ENCODE data around the gene SDF4.

Gene SDF4

DNA sequence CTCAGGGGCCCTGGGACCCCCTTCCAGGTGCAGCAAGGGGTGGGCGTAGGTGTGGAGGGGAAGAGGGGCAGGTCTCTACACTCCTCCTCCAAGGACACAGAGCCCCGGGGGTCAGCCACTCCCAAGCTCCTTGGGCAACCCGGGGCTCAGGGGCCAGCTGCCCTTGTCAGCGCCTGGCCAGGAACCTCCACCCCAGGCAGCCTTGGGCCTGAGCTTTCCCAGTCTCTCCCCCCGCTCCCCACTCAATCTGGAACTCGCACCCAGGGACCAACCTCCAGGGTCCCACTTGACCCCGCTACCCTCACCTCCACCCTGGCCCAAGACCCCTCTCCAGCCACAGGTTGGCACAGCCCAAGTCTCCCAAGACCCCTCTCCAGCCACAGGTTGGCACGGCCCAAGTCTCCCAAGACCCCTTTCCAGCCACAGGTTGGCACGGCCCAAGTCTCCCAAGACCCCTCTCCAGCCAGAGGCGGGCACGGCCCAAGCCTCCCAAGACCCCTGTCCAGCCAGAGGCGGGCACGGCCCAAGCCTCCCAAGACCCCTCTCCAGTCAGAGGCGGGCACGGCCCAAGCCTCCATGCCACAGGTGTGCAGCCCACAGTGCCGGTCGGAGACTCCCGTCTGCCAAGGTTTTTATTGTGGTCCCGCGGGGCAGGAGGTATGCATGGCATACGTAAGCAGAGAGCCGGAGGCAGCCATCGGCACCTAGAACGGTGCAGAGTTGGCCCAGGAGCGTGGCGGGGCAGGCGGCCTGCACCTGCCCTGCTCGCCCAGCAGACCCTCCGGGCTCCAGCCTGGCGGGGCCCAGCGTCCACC, 20.9 kb downstream of the SDF4 start:
- no peak for DNase-seq

DNA sequence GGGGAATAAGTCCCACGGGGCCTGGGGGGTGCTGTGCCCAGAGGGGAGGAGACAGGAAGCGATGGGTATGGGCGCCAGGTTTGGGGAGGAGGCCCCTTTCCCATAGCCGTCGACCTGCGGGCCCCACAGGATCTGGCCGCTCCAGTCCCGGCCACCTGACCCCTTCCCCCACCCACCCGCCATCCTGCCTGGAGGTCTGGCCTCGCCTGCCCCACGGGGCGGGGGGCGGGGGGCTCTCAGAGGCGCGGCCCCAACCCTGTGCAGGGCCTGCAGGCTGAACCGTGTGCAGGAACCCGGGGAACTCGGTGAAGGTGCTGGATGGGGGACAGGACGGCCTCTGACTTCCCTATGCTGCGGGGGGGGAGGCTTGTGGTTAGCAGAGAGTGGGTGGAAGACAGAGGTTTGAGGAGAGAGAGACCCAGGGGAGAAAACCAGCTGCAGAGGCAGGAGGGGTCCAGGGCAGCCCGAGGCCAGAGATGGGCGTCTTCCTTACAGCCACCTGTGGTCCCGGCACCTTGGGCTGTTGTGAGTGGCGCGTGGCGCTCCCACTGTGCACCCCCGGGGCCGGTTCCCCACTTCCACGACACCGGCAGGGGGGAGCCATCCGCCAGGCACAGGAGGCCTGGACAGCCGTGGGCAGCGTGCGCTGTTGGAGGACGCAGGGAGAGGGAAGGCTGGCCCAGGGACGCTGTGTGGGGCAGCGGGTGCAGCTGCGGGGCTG, 22.9 kb downstream of the SDF4 start:
- DNase-seq: no peak

DNA sequence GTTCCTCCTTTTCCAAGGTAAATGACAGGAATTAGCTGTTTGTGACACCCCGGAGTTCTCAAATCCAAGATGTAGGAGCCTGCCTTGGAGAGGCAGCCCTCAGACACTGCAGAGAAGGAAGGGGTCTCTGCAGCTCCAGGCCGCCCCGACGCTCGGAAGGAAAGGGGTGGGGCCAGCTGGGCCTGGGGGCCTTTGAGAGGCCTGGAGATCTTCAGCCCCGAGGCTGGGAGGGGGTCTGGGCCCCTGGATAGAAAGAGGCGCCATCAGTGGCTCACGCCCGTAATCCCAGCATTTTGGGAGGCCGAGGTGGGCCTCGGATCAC, 24.3 kb downstream of the SDF4 start:
- no peak for DNase-seq

DNA sequence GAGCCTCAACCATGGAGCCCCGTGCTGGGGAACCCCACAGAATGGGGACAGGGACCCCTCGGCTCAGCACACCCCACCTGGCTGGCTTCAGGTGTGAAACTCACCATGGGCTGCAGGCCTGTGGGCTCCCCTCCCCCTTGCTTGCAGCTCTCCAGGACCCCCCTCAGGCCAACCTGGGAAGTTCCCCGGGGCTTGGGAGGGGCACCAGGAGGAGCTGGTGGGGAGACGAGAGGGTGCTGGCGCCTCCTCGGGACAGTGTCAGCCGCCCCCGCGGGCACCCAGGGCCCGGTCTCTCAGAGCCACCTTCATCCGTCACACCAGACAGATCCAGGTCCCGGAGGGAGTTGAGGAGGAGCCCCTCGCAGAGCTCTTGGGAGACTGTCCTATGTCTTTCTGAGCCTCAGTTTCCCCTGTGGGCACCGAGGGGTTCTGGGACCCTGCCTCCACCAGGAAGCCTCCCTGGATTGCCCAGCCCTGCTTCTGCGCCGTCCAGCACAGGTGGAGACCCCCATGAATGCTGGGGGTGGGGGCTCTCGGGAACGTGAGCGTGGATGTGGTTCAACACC, 24.8 kb downstream of the SDF4 start:
- DNase-seq: no peak

DNA sequence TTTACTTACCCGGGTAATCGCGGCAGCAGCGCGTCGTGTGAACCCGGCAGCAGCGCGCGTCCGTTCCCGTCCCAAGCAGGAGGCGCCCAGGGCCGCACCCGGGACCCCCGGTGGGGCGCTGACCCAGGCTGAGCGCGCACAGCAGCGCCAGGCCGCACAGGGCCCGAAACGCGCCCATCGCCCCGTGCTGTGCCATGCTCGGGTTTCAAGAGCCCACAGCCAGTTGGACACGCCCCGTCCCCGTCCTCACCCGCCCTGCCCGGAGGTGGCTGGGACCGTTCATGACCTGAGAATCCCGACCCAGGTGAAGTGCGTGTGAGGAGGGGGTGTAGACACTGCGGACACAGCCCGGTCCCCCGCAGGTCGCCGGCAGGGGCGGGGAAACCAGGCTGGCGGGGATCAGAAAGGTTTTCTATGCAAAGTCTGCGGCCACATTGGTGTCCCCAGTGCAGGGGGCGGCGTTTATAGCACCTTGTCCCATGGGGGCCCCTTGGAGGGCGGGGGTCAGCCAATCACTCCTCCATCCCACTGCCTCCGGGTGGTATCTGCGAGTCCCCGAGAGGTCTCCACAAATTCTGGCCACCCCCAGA, 25.3 kb downstream of the SDF4 start, which contains the start of gene TNFRSF18:
TSS of gene TNFRSF18 (minus strand) at position 217 of the 590 bp plus-strand sequence. CDS start at position 196, 21 bp downstream.
- DNase-seq: no peak

DNA sequence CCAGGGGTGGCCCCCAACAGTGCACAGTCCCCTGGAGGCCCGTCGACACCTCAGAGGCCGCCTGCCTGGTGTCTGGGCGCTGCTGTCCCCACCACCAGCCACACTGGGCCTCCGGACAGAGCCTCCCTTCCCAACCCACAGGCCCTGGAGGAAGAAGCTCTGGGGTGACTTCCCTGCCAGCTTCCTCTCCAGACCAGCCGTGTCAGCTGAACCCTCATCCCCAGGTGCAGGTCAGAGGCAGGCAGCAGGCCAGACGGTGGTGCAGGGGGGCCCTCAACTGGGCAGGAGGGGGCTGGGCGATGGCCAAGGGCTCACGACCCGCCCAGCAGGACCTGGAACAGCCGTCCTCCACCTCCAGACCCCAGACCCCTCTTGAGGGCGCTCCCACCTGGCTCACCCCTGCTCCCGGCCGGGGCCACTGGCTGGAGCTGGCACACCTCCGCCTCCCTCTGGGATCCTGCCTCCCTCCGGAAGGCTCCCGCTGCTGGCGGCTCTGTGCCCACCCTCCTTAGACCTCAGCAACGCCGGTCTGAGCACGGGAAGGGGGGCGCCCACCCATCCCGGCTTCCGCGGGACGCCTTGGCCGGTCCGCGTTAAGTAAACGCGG, 25.9 kb downstream of the SDF4 start:
- no peak for DNase-seq

DNA sequence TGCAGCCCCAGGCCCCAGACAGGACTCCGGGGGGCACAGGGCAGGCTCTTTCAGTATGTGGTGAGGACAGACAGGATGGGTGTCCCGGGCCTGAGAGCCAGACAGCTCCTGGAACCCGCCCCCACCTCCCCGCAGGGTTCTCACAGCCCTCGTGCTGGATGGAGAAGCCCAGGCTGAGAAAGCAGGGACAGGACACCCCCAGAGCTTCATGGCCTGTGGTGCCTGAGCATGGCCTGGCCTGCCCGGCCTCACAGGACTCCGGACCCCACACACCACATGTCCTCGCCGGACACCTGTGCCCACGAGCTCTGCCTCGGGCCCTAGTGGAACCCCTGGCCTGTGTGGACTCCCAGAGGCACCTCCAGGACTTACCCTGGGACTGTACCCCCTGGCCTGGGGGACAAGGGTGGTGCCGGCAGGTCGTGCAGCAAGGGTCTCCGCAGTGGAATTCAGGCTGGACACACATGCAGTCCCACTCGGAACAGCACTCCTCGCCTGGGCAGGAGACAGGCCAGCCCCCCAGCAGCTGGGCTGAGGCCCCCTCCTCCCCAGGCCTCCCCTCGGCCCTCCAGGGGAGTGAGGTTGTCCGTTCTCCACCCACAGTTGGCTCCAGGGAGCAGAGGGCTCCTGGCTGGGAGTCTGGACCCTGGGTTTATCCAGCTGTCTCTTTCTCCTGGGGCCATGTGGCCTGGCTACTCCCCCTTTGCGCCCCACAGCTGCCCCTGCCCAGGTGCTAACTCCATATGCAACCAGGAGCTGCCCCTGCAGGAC, 26.6 kb downstream of the SDF4 start:
- DNase-seq: no peak

DNA sequence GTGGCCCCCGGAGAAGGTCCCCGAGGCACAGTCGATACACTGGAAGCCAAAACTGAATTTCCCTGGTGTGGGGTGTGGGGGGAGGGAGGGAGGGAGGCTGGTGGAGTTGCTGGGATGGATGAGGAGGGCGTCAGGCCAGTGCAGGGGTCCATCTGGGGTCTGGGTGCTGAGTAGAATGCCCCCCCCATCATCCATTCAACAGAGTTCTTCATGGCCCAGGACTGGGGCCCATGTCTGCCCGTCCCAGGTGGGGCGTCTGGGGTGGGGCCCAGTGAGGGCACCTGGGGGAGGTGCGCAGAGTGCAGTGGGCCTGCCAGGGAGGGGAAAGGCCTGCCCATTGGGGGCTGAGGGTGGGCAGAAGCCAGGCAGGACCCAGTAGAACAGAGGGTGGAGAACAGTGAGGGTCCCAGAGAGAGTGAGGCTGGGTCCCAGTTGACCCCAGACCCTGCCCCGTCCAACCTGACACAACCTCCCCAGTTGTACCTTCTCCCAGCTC, 27.3 kb downstream of the SDF4 start:
- DNase-seq: no peak

DNA sequence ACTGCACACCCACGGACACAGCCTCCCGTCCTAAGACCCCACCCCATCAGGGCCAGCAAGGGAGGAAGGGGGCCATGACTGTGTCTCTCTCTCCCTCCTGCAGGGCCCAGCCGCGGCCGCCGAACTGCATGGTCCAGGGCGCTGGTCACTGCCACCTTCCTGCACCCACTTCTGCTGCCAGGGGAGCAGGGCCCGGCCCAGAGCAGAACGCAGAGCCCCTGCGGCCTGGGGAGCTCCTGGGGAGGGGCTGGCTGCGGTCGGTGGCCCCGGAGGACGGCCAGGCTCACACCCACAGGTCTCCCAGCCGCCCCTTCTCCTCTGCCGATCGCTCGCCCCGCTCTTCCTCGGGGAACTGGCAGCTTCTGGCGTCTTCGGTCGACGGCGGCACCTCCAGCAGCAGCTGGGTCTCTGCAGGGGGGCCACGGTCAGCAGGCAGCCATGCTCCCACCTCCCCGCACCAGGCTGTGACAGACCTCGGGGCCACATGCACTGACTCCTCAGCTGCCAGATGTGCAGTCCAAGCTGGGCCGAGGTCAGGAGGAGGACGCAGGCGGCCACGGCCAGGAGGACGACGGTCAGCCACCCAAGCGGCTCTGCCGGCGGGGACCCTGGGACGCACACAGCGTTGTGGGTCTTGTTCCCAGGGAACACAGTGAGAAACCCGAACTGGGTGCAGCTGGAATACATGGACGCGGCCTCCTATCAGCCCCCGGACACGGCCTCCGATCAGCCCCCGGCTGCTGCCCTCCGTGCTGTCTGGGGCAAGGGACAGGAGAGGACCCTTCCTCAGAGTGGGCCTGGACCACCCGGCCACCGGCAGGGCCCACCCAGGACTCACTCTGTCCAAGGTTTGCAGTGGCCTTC, 28.0 kb downstream of the SDF4 start:
- no peak for DNase-seq

DNA sequence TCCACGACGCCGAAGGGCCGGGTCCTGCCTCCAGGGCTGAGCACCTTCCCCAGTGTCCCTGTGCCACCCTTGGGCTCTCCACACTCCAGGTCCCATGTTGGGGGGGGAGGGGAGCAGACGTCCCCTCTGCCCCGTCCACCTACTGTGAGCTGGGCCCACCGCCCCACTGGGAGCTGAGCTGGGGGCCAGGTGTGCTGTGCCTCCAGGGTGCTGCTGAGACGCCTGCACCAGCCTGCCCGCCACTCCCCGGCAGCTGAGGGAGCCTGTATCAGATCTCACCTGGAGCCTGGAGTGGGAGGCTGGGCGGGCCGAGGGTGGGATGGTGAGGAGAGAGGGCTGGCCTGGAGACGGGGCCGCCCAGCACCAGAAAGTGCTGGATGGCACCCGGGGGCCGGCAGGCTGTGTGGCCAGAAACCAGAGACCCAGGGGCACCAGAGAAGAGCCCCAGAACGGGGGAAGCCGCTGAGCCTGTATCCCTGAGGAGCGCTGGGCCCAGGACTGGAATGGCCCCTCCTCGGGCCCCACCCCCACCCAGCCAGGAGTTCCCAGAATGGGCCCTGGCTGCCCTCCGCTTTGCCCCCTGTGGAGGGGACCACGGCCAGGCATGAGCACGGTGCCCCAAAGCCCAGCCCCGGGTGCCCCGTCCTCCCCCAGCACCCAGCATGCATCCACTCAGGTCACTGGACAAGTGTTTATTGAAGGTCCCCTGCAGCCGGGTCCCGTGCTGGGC, 28.8 kb downstream of the SDF4 start:
- DNase-seq: no peak

DNA sequence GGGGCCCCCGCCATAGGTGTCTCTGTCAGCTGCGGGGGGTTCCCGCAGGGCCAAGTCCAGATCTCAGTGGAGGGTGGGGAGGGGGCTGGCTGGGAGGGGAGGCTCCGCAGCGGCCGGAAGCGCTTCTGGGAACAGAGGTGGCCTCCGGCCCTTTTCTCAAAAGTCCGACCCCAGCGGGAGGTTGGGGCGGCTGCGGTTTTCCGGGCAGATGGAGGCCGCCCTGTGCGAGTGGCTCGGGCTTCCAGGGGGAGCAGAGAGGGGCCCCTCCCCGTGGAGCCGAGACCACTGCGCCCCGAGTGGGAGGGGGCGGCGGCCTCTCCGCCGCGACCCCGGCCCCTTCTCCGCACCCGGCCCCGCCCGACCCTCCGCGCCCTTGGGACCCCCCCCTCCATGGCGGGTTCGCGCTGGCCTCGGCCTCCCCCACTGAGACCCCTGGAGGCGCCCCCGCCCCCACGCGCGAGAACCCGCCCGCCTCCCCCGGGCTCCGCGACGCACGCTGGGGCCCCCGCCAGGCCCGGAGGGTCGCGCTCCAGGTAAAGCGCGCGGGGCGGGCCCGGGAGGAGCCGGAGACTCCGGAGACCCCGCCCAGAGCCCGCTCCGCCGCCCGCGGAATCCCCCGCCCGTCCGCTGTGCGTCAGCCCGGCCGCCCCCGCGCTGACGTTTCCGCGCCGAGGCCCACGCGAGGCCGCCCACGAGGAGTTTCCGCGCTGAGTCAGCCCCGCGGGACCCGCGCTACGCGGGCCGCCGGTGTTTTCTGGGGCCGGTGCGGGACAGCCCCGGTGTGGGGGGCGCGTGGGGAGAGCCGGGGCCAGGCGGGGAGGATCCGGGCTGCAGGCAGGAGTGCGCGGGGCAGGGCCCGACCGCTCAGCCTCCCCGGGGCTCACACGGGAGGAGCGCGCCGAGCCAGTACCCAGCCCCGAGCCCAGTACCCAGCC, 30.7 kb downstream of the SDF4 start:
- DNase-seq: no peak

DNA sequence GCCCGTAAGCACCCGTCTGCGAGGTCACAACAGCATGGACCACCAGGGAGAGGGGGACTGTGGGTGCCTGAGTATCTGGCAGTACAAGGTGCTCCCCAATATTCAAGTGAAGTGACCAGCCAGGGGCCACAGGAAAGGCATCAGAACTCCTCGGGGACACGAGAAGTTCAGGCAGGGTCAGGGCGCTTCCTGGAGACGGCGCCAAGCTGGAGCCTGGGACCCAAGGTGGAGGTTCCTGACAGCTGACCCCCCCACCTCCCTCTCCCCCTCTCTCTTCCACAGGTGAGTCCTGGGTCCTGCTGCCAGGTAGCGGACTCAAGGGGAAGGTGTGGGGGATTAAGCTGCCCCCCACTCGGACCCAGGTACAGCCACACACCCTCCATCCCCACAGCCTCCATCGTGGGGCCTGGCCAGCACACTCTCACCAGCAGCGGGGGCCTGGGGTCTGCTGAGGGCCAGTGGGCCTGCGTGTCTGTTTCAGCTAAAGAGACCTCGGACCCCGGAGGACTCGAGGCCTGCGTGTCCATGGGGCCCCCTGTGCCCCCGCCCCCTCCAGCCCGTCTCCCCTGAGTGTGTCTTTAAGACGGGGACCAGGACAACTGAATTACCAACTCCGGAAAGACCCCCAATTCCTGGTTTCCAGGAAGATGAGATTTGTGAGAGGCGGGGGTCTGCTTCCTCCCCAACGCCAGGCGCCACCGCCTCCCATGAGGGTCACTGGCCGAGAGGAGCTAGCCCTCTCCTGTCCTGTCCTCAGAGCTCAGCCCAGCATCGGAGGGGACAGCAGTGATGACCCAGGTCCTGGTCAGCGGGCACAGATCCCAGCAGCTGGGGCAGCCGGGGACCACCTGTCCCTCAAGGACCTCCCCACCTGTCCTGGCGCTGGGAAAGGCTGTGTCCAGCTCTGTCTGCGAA, 31.6 kb downstream of the SDF4 start:
- DNase-seq: no peak

DNA sequence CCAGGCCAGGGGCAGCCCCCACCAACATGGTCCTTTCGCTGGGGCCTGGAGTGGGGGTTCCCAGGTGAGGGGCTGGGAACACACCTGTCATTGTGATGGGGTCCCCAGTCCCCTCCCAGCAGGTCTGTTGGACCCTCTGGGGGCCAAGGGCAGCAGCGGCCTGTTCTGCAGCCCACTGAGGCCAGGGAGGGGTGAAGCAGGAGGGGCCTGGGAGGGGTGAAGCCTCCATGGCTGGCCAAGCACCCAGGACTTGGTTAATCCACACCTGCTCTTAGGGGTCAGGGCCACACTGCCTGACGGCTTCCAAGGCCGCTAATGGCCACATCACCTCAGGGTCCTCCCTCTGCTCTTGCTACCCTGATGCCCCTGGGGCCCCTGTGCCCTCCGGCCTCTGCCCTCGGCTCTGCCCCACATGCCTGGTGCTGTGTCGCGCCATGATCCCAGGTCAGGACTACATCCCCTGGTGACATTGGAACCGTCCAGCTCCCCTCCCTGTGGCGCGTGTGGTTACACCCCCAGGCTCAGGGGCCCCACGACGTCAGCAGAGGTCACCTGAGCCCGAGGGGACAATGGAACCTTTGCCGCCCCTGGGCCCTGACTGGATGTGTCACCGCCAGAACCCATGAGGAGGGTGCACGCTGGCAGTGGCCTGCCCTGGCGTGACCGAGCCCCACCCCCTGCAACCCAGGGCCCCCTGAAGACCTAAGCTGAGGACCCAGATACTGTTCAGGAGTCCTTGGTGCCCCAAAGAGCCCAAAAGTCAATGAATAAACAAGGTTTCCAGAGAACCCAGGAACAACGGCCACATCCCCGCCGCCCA, 32.5 kb downstream of the SDF4 start:
- DNase-seq: no peak

DNA sequence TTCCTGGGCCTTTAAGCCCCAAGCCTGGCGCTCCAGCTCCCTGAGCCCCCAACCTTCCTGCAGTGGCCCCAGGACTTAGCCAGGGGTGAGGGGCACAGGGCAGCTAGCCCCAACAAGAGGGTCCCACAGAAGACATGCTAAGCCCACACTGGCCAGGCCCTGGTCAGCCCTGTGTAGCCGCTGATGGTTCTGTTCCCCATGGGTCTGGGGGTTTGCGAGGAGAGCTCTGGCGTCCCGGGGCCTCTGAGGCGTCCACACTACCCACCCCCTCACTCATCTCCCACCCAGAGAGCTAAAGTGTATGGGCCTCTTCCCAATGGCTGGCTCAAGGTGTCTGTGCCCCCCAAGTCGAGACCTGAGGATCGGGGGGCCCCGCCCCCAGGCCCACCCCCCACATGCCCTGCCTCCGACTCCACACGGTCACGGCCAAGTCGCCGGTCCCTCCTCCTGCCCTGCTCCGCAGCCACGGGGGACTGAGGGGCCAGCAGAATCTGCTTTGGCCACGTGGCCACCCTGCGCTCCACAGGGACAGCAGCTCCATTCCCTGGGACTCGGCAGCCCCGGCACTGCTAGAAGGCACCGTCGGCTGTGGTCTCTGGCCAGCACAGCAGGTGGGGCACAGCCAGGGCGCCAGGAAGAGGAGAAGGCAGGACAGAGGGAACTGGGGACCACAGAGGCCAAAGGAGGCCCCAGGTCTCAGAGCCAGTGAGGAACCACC, 33.2 kb downstream of the SDF4 start:
- no peak for DNase-seq

DNA sequence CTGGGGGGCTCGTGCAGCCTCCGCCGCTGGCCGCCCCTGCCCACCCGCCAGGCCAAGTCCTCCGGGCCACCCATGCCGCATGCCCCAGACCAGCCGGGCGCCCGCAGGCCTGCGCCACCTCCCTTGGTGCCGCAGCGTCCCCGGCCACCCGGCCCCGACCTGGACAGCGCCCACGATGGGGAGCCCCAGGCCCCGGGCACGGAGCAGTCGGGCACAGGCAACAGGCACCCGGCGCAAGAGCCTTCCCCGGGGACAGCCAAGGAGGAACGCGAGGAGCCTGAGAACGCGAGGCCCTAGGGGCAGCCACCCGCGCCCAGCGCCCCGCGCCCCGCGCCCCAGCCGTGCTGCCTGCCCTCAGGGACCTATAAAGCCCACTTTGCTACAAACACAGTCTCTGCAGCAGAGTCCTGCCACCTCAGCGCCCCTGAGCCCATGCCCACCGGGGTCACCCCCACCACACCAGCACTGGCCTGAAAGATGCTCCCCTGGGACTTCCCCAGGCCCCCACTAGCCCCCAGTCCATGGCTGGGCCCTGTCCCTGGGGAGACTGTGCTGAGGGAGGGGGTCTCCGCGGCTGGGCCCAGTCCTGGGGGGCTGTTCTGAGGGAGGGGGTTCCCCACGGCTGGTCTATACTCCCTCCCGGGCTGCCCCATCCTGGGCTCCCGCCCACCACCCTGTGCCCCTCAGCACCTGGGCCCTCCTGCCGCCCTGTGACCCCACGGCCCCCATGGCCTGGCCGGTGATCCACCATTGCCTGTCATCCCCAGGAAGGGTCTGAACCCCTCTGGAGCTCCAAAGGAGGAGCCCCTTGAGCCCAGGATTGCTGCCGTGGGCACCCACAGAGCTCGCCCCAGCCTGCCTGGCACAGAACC, 34.0 kb downstream of the SDF4 start:
- no peak for DNase-seq

DNA sequence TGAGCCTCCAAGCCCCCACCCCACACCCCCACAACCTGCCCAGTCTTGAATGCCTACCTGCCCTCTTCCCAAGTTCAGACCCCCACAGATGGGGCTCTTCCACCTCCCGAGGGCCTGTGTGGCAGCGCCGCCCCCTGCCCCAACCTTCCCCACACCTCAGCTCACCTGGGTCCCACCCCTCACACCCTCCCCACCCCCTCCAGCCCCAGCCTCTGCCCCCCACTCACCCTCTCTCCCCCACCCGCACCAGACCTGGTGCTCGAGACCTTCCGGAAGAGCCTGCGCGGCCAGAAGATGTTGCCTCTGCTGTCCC, 34.7 kb downstream of the SDF4 start:
- no peak for DNase-seq

All from NCI-H774 (cell line).